ENCODE data around the gene AKR1C4.

- TF ChIP-seq, protein P1, sequence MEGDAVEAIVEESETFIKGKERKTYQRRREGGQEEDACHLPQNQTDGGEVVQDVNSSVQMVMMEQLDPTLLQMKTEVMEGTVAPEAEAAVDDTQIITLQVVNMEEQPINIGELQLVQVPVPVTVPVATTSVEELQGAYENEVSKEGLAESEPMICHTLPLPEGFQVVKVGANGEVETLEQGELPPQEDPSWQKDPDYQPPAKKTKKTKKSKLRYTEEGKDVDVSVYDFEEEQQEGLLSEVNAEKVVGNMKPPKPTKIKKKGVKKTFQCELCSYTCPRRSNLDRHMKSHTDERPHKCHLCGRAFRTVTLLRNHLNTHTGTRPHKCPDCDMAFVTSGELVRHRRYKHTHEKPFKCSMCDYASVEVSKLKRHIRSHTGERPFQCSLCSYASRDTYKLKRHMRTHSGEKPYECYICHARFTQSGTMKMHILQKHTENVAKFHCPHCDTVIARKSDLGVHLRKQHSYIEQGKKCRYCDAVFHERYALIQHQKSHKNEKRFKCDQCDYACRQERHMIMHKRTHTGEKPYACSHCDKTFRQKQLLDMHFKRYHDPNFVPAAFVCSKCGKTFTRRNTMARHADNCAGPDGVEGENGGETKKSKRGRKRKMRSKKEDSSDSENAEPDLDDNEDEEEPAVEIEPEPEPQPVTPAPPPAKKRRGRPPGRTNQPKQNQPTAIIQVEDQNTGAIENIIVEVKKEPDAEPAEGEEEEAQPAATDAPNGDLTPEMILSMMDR (conservative IDR thresholded peaks at IDR 0.05; ENCODE audit: low read depth, low read length): no peak
- TF ChIP-seq EZH2 (IDR thresholded peaks at IDR 0.05; ENCODE audit: low read length, unreplicated experiment): no peak
These were observed 8.8 kb upstream of the AKR1C4 start for GRCh38 chr10:5187867-5188266.
